ENCODE results near the gene BLOC1S3. TPM values are rescaled to one million over a fixed set of nuclear protein-coding genes. Genes with fewer than 3 reads are reported as not detected.
A peak's percentile ranks its signal among the peaks of the same experiment; 100 is the strongest.

BLOC1S3 gene
- total RNA-seq, 2 donors from 2014 or later, result 9.4 to 11.3 TPM

- H3K4me3 Mint-ChIP-seq, result no peak overlapping the region
- H3K9ac ChIP-seq (ENCODE audit: extremely low read depth, low read length, poor library complexity, severe bottlenecking), result no peak overlapping the region
Observed at GRCh38 chr19:45146741-45147205, 31.8 kb upstream of the BLOC1S3 start.

GRCh38 chr19:45147835-45148676 is 30.5 kb upstream of the BLOC1S3 start:
- Mint-ChIP-seq H3K27ac (no peak overlapping the region), H3K9me3 (peaks cover 4% of the 10 kb centered on the region), H3K27me3 (ENCODE audit: insufficient read depth) (peaks cover 25% of the 10 kb centered on the region), H3K4me1 (no peaks in the 10 kb centered on the region), H3K36me3 (ENCODE audit: low read depth) (peaks cover 19% of the 10 kb centered on the region), H3K4me3 (no peak overlapping the region)
- Histone ChIP-seq H3K9ac (ENCODE audit: extremely low read depth, low read length, poor library complexity, severe bottlenecking) (no peak overlapping the region), H3K27me3 (ENCODE audit: control insufficient read depth, insufficient read depth, low read length, poor library complexity, severe bottlenecking) (peaks cover 3% of the 10 kb centered on the region), H3K9me3 (ENCODE audit: control insufficient read depth, low read length) (no peaks in the 10 kb centered on the region), H3K27ac (ENCODE audit: low read depth, low read length) (no peak overlapping the region), H3K4me3 (ENCODE audit: low read length) (no peak overlapping the region), H3K4me1 (ENCODE audit: control insufficient read depth, insufficient read depth, low read length) (no peaks in the 10 kb centered on the region), H3K36me3 (ENCODE audit: control insufficient read depth, insufficient read depth, low read length) (peaks cover 10% of the 10 kb centered on the region)
- peak; percentile 65 for TF ChIP-seq CTCF (conservative IDR thresholded peaks at IDR 0.05)
- DNase-seq, result peak; percentile 83
- WGBS, 2 experiments (ENCODE audit: insufficient coverage in 1 of 2, insufficient read length in 1 of 2), result 88% methylated on average over 13 to 18 of the region's 18 CpGs

More at GRCh38 chr19:45146741-45147205, 31.8 kb upstream of the BLOC1S3 start:
- no peak overlapping the region for H3K27ac ChIP-seq (ENCODE audit: low read depth, low read length)
- DNase-seq, result no peak
- TF ChIP-seq CTCF (conservative IDR thresholded peaks at IDR 0.05), result no peak
- H3K4me1 ChIP-seq (ENCODE audit: control insufficient read depth, insufficient read depth, low read length), result no peaks in the 10 kb centered on the region
- Mint-ChIP-seq H3K27ac (no peak overlapping the region), H3K36me3 (ENCODE audit: low read depth) (peaks cover 28% of the 10 kb centered on the region), H3K27me3 (ENCODE audit: insufficient read depth) (peaks cover 13% of the 10 kb centered on the region), H3K4me1 (no peaks in the 10 kb centered on the region), H3K9me3 (no peaks in the 10 kb centered on the region)
- WGBS, 2 experiments (ENCODE audit: insufficient coverage in 1 of 2, insufficient read length in 1 of 2), result 94 to 97% methylated on average over 5 to 18 of the region's 18 CpGs
- H3K4me3 ChIP-seq (ENCODE audit: low read length), result no peak overlapping the region
- peaks cover 18% of the 10 kb centered on the region for H3K36me3 ChIP-seq (ENCODE audit: control insufficient read depth, insufficient read depth, low read length)
- H3K27me3 ChIP-seq (ENCODE audit: control insufficient read depth, insufficient read depth, low read length, poor library complexity, severe bottlenecking), result no peaks in the 10 kb centered on the region
- H3K9me3 ChIP-seq (ENCODE audit: control insufficient read depth, low read length), result no peaks in the 10 kb centered on the region

- Histone ChIP-seq H3K27ac (ENCODE audit: low read depth, low read length) (no peak overlapping the region), H3K4me3 (ENCODE audit: low read length) (no peak overlapping the region), H3K9me3 (ENCODE audit: control insufficient read depth, low read length) (no peaks in the 10 kb centered on the region), H3K27me3 (ENCODE audit: control insufficient read depth, insufficient read depth, low read length, poor library complexity, severe bottlenecking) (peaks cover 3% of the 10 kb centered on the region), H3K4me1 (ENCODE audit: control insufficient read depth, insufficient read depth, low read length) (peaks cover 1% of the 10 kb centered on the region), H3K9ac (ENCODE audit: extremely low read depth, low read length, poor library complexity, severe bottlenecking) (no peak overlapping the region), H3K36me3 (ENCODE audit: control insufficient read depth, insufficient read depth, low read length) (peaks cover 8% of the 10 kb centered on the region)
- H3K4me3 Mint-ChIP-seq, result no peak overlapping the region
- no peak for DNase-seq
- H3K36me3 Mint-ChIP-seq (ENCODE audit: low read depth), result peaks cover 13% of the 10 kb centered on the region
- no peak for TF ChIP-seq CTCF (conservative IDR thresholded peaks at IDR 0.05)
- H3K9me3 Mint-ChIP-seq, result peaks cover 4% of the 10 kb centered on the region
- no peak overlapping the region for H3K27ac Mint-ChIP-seq
- peaks cover 4% of the 10 kb centered on the region for H3K4me1 Mint-ChIP-seq
- 91 to 95% methylated on average over 7 to 9 of the region's 9 CpGs for WGBS, 2 experiments (ENCODE audit: insufficient coverage in 1 of 2, insufficient read length in 1 of 2)
- H3K27me3 Mint-ChIP-seq (ENCODE audit: insufficient read depth), result peaks cover 34% of the 10 kb centered on the region
Observed at GRCh38 chr19:45149129-45149528, 29.5 kb upstream of the BLOC1S3 start.
